GM23248 (cell line): ENCODE data around the gene VWC2. TPM values are rescaled to one million over a fixed set of nuclear protein-coding genes. Genes with fewer than 3 reads are reported as not detected.

Experiments used
- DNase-seq: peaks from one replicate; pipeline ENCODE4 v3.0.0-alpha.2; 2015
- H2AFZ ChIP-seq: fragments of 200-600 bp; sonication (generic); 2 replicates; pipeline ENCODE4 v1.6.1; 2016; ENCODE audit warnings: antibody characterized with exemption
- H3F3A ChIP-seq: fragments of 200-600 bp; sonication (generic); 2 replicates; pipeline ENCODE4 v1.6.1; 2016; ENCODE audit warnings: mild to moderate bottlenecking, antibody characterized with exemption, mixed run types; ENCODE audit not compliant: insufficient read depth
- H3K27ac ChIP-seq: fragments of 200-600 bp; sonication (generic); 2 replicates; pipeline ENCODE4 v1.5.1; 2016; ENCODE audit warnings: mild to moderate bottlenecking
- H3K27me3 ChIP-seq: fragments of 200-600 bp; sonication (generic); replicated peaks from 2 replicates; pipeline ENCODE4 v1.6.1; 2016; ENCODE audit warnings: mild to moderate bottlenecking; ENCODE audit not compliant: insufficient read depth
- H3K36me3 ChIP-seq: fragments of 200-600 bp; sonication (generic); 2 replicates; pipeline ENCODE4 v1.6.1; 2016; ENCODE audit warnings: low read depth, mild to moderate bottlenecking
- H3K4me1 ChIP-seq: fragments of 200-600 bp; sonication (generic); 2 replicates; pipeline ENCODE4 v1.6.1; 2016; ENCODE audit warnings: mild to moderate bottlenecking; ENCODE audit not compliant: insufficient read depth
- H3K4me2 ChIP-seq: fragments of 200-600 bp; sonication (generic); one replicate; pipeline ENCODE4 v1.6.1; 2016; ENCODE audit warnings: mild to moderate bottlenecking; ENCODE audit not compliant: unreplicated experiment
- H3K4me3 ChIP-seq: fragments of 200-600 bp; sonication (generic); 2 replicates; pipeline ENCODE4 v1.5.1; 2016; ENCODE audit warnings: mild to moderate bottlenecking
- H3K79me2 ChIP-seq: fragments of 200-600 bp; sonication (generic); 2 replicates; pipeline ENCODE4 v1.6.1; 2016; ENCODE audit warnings: mild to moderate bottlenecking; ENCODE audit not compliant: insufficient read depth
- H3K9ac ChIP-seq: fragments of 200-600 bp; sonication (generic); 2 replicates; pipeline ENCODE4 v1.6.1; 2016; ENCODE audit warnings: mild to moderate bottlenecking
- H3K9me2 ChIP-seq: fragments of 200-600 bp; sonication (generic); 2 replicates; pipeline ENCODE4 v1.6.1; 2016; ENCODE audit warnings: mixed run types, mild to moderate bottlenecking, moderate library complexity; ENCODE audit not compliant: insufficient read depth
- H3K9me3 ChIP-seq: fragments of 200-600 bp; sonication (generic); one replicate; pipeline ENCODE4 v1.6.1; 2017; ENCODE audit warnings: low read depth
- H4K20me1 ChIP-seq: fragments of 200-600 bp; sonication (generic); 2 replicates; pipeline ENCODE4 v1.6.0; 2016; ENCODE audit not compliant: insufficient read depth
- EZH2 ChIP-seq: fragments of 200-600 bp; sonication (generic); IDR thresholded peaks from 2 replicates; pipeline ENCODE4 v1.6.1; 2018; ENCODE audit warnings: antibody characterized with exemption, mild to moderate bottlenecking; ENCODE audit not compliant: insufficient read depth, poor library complexity, severe bottlenecking
- EZH2phosphoT487 ChIP-seq: fragments of 200-600 bp; sonication (generic); IDR thresholded peaks from 2 replicates; pipeline ENCODE4 v1.6.1; 2018; ENCODE audit warnings: antibody characterized with exemption, moderate library complexity, mild to moderate bottlenecking, low read depth; ENCODE audit not compliant: insufficient read depth
- whole genome bisulfite sequencing, 2 experiments: methylation state at CpG; one replicate each; pipeline ENCODE4 v1.1.6; 2015 to 2017; ENCODE audit warnings: low lambda C conversion rate in 2 of 2, low coverage in 1 of 2; ENCODE audit errors: missing lambda C conversion rate in 2 of 2; 5-methylcytosine and 5-hydroxymethylcytosine counted together
- in situ Hi-C: fragments of 300-500 bp; cut with MboI; formaldehyde crosslinking; loops from 2 replicates; pipeline ENCODE4 v1.15.0; 2020
- polyA plus RNA-seq: library from polyadenylated mRNA; unstranded; fragments of >200 nt; fragmentation: Nextera tagmentation; extraction: Ambion mirVana; gene quantifications from 2 replicates; pipeline ENCODE4 v1.2.1, GENCODE V29; 2016
- total RNA-seq: library from RNA; depleted of rRNA; stranded (reverse); fragments of >200 nt; shearing (Covaris generic); gene quantifications from 2 replicates; pipeline ENCODE4 v1.2.3, GENCODE V29; 2014

VWC2 gene
- total and polyA plus RNA-seq, 2 experiments from 2014 or later, result not detected

DNA sequence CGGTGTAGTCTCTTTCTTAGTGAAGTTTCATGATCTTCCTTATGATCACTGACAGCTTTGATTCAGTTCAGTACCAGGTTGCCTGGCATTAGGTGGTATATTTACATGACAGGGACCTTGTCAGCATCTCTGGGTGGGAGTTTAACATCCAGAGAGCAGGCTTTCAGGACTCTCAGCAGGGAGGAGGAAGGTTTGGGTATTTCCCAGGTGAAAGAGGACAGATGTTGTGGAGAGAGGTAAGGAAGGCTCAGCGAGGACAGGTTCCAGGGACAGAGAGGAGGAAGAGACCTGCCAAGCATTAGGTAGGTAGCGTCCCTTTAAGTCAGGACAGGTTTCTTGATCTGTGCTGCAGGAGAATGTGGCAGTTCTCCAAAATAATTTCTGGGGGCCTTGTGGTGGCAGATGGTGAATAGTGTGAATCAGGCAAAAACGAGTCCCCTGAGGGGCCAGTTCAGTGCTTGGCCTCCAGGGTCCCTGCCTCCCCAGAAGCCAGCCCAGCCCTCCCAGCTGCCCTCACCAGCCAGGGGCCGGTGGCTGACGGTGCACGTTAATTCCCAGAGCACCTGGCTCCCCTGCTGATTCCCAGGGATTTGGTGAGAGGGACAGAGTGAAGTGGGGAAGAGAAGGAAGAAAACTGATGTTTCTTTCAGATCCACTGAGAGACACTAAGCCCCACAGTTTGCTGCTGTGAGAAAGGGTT is 82.0 kb downstream of the VWC2 start:
- TF ChIP-seq EZH2phosphoT487, result no peak
- no peak for TF ChIP-seq EZH2
- H3K79me2 ChIP-seq, result no peaks in the 10 kb centered on the region
- no peak overlapping the region for H3K9ac ChIP-seq
- H3K4me1 ChIP-seq, result no peaks in the 10 kb centered on the region
- no peak overlapping the region for H3K4me2 ChIP-seq
- no peaks in the 10 kb centered on the region for H4K20me1 ChIP-seq
- H3K9me2 ChIP-seq, result no peaks in the 10 kb centered on the region
- DNase-seq, result no peak
- no peaks in the 10 kb centered on the region for H3K36me3 ChIP-seq
- no peaks in the 10 kb centered on the region for H3F3A ChIP-seq
- H3K27me3 ChIP-seq, result no peaks in the 10 kb centered on the region
- H3K27ac ChIP-seq, result no peak overlapping the region
- no peak overlapping the region for H2AFZ ChIP-seq
- WGBS, 2 experiments, result 3 to 5% methylated on average over 7 of the region's 7 CpGs
- in situ Hi-C loops, result loop anchor here (25.0 kb wide), 1 partner anchor 1518 kb away; no protein-coding TSS in a partner anchor
- H3K4me3 ChIP-seq, result no peak overlapping the region
- no peaks in the 10 kb centered on the region for H3K9me3 ChIP-seq

GRCh38 chr7:49860293-49860692 is 86.9 kb downstream of the VWC2 start:
- no peak for TF ChIP-seq EZH2
- TF ChIP-seq EZH2phosphoT487, result no peak
- Histone ChIP-seq H3K27me3 (no peaks in the 10 kb centered on the region), H3K4me3 (no peak overlapping the region), H3K9me3 (no peaks in the 10 kb centered on the region), H3K36me3 (no peaks in the 10 kb centered on the region), H3K9me2 (no peaks in the 10 kb centered on the region), H3K27ac (no peak overlapping the region), H3K4me1 (no peaks in the 10 kb centered on the region), H3K4me2 (no peak overlapping the region), H2AFZ (no peak overlapping the region), H3K79me2 (no peaks in the 10 kb centered on the region), H4K20me1 (no peaks in the 10 kb centered on the region; the same call in 1 of the 2 replicates), H3F3A (no peaks in the 10 kb centered on the region), H3K9ac (no peak overlapping the region)
- DNase-seq, result no peak
- in situ Hi-C loops, result loop anchor here (25.0 kb wide), 1 partner anchor 1523 kb away; no protein-coding TSS in a partner anchor
- 7 to 10% methylated on average over 1 of the region's 1 CpG for WGBS, 2 experiments

- no peak overlapping the region for H2AFZ ChIP-seq
- H3K9me2 ChIP-seq, result no peaks in the 10 kb centered on the region
- H3K4me1 ChIP-seq, result no peaks in the 10 kb centered on the region
- DNase-seq, result no peak
- H3K9me3 ChIP-seq, result no peaks in the 10 kb centered on the region
- H3F3A ChIP-seq, result no peaks in the 10 kb centered on the region
- H3K79me2 ChIP-seq, result no peaks in the 10 kb centered on the region
- H3K36me3 ChIP-seq, result no peaks in the 10 kb centered on the region
- in situ Hi-C loops, result loop anchor here (25.0 kb wide), 1 partner anchor 1529 kb away; no protein-coding TSS in a partner anchor
- no peaks in the 10 kb centered on the region for H3K27me3 ChIP-seq
- no peak overlapping the region for H3K4me2 ChIP-seq
- H3K27ac ChIP-seq, result no peak overlapping the region
- WGBS, 2 experiments, result 17% methylated on average over 10 of the region's 10 CpGs
- H3K9ac ChIP-seq, result no peak overlapping the region
- H4K20me1 ChIP-seq, result no peaks in the 10 kb centered on the region; the same call in 1 of the 2 replicates
- no peak for TF ChIP-seq EZH2
- no peak for TF ChIP-seq EZH2phosphoT487
- H3K4me3 ChIP-seq, result no peak overlapping the region
Measured at GRCh38 chr7:49866076-49866735, 92.8 kb downstream of the VWC2 start.

- no peak for TF ChIP-seq EZH2
- no peak for TF ChIP-seq EZH2phosphoT487
- in situ Hi-C loops, result loop anchor here (25.0 kb wide), 1 partner anchor 1530 kb away; no protein-coding TSS in a partner anchor
- WGBS, 2 experiments, result 13 to 14% methylated on average over 5 of the region's 5 CpGs
Measured at GRCh38 chr7:49866910-49867309, 93.5 kb downstream of the VWC2 start.

More at GRCh38 chr7:49866910-49867309, 93.5 kb downstream of the VWC2 start:
- Histone ChIP-seq H3K9me2 (no peaks in the 10 kb centered on the region), H2AFZ (no peak overlapping the region), H3K4me3 (no peak overlapping the region), H4K20me1 (no peaks in the 10 kb centered on the region; the same call in 1 of the 2 replicates), H3K27ac (no peak overlapping the region), H3F3A (no peaks in the 10 kb centered on the region), H3K4me1 (no peaks in the 10 kb centered on the region), H3K36me3 (no peaks in the 10 kb centered on the region), H3K79me2 (no peaks in the 10 kb centered on the region), H3K27me3 (no peaks in the 10 kb centered on the region), H3K9me3 (no peaks in the 10 kb centered on the region), H3K4me2 (no peak overlapping the region), H3K9ac (no peak overlapping the region)
- DNase-seq, result no peak
